HG03575 (cell line): ENCODE results near the gene SIGMAR1.
"Not testable (repeated sequence)": the region's sequence is repeated elsewhere in the genome, so short reads cannot be mapped to it uniquely, and the experiment has no call there.

Experiments
- ATAC-seq: cut with Tn5 transposase; IDR thresholded peaks from one replicate; pipeline ENCODE4 v1.9.1; 2021; ENCODE audit not compliant: unreplicated experiment, insufficient number of reproducible peaks, low FRiP score; ENCODE audit errors: extremely low read depth

SIGMAR1 gene

DNA sequence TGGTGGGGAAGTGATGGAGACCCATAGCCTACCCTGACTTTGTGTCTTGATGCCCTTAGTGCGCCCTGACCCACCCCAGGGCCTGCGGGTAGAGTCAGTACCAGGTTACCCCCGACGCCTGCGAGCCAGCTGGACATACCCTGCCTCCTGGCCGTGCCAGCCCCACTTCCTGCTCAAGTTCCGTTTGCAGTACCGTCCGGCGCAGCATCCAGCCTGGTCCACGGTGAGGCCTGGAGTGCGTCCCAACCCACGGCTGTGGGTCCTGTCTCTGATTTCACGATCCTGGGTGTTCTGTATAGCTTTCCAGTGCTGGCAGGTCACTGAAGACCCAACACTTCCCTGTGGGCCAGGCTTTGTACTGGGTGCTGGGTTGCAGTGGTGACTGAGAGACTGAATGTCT lies 20.9 kb upstream of the SIGMAR1 start:
- no peak for ATAC-seq

DNA sequence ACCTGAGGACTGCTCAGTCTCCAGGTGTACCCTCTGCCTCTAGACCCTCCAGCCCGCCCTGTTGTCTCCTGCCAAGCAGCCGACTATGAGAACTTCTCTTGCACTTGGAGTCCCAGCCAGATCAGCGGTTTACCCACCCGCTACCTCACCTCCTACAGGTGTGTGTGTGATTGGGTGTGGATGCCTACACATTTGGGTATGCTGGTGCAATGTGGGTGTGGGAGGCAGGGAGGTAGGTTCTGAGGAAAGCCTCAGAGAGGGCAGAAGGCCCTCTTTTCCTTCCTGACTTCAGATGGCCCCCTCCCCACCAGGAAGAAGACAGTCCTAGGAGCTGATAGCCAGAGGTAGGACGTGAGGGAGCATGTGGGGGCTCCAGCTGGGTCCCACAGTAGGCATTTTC lies 19.4 kb upstream of the SIGMAR1 start:
- no peak for ATAC-seq

DNA sequence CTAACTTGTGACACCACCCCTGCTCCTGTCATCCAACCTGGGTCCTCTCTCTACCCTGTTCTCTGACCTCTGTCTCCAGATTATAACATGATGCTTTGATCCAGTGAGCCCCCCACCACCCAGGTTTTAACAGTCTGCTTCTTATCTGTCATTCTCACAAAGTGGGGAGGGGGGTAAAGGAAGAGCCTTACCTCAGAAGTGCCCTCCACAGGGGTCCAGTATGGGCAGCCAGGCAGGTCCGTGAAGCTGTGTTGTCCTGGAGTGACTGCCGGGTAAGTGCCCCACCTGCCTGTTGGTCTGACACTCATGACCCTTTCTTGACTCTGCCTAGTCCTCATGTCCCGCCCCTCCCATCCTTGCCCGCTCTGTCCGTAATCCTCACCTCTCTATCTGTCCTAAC lies 17.8 kb upstream of the SIGMAR1 start:
- ATAC-seq = no peak

DNA sequence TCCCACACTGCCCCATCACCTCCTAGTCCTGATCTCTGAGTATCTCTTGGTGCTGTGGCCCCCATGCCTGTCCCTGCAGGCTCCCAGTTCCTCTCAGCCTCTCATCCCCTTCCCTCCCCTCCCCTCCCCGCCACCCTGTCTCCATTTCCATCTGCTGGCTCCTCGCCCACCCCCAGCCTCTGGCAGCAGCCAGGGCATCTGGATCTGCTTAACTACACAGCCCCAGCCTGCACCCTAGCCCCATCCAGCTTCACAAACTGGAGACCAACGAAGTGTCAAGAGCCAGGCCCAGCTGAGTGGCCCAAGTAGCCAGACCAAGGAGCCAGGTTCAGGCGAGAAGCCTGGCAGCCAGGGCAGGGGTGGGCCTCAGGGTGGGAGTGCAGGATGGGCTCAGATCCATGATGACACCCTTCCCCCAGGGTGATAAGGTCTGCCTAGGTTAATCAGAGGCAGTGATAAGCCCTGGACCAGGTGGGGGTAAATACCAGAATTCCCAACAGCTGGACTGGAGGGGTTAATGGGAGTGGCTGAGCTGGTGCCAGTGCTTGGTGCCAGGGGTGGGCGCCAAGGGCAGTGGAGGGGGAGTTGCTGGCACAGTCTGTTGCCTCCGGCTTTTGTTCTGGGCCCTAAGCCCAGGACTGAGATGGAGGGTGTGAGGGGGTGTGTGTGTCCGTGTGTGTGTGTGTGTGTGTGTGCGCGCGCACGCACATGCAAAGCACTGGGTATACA lies 16.9 kb upstream of the SIGMAR1 start:
- no peak for ATAC-seq

DNA sequence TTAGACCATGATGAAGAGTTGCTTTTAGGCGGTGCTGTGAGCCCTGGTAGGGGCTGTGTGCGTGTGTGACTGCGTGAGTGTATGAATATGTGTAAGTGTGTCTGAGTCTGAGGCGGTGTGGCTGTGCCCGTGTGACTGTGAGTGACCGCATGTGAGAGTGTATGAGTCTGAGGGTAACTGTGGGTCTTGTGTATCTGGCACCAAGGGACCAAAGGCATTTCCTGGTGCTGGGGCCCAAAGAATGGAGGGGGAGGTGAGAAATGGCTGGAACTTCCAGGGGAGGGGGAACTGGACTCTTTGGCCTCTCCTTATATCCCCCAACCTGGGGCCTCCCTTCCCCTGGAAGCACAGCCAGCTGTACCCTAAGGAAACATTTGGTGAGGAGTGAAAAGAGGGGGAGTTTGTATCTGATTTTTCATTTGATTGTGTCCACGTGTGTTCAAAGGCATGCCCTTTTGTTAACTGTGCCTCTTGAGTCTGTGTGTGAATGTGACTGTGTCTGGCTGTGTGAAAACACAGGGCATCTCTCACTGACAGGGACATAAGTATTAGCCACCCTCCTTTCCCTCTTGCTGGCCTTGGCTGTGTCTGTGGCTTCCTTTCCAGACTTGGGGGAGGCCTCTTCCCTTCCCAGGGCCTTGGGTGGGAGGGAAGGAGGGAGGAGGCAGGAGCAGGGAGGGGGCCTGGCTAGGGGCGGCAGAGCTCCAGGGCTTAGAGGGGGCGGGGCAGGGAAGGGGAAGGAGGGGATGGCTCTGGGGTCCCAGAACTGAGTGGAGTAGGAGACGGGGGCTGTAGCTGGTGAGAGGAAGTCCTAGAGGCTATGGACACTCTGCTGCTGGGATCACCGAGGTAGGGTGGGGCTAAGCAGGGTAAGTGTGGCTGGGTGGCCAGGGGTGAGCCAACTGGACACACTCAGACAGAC lies 15.8 kb upstream of the SIGMAR1 start:
- no peak for ATAC-seq

DNA sequence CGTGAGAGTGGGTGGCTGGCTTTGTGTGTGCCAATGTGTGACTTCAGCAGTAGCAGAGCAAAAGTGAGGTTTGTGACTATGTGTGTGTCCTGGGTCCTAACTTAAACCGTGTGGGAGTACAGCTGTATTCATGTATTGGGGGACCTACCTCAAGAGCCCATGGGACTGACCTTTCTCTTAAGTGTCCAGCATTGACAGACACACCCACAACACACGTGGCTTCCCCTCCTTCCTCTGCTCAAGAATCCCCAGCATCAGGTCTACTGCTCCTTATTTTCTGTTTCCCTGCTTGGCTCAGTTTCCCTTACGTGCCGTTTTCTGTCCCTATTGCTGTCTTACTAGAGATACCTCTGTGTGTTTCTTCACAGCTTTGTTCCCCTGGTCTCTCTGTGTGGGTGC lies 15.0 kb upstream of the SIGMAR1 start:
- no peak for ATAC-seq

DNA sequence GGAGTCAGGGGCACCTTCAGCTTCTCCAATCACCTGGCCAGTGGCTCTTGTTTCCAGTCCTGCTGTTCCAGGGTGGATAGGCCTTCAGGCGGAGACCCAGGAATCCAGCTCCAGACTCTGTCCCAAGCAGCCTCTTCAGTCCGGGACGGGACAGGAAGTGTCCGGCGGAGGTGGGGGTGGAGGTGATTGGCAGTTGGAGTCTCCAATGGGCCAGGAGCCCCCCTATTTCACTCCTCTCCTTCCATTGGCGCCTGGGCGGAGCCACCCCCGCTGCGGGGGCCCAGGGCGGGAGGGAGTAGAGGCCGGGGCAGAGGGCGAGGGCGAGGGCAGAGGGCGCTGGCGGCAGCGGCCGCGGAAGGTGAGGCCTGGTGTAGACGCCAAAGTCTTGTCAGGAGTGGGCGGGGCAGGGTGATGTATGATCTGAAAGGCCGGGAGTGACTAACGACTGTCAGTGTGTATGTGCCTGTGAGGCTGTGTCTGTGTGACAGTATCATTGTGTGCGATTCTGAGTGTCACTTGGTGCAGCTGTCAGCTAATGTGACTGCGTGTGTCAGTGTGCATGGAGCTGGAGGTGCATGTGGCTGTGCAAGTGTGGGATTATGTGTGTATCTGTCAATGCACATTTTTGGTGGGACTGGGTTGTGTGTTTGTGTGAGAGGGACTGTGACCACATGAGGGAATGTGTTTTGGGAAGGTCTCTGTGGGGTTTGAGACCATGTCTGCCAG lies 14.5 kb upstream of the SIGMAR1 start, which contains the start of gene IL11RA:
Gene IL11RA, plus strand, starts transcription at position 310 of the 726 bp plus-strand sequence. CDS start 3,033 bp downstream, outside the sequence.
- no peak for ATAC-seq

DNA sequence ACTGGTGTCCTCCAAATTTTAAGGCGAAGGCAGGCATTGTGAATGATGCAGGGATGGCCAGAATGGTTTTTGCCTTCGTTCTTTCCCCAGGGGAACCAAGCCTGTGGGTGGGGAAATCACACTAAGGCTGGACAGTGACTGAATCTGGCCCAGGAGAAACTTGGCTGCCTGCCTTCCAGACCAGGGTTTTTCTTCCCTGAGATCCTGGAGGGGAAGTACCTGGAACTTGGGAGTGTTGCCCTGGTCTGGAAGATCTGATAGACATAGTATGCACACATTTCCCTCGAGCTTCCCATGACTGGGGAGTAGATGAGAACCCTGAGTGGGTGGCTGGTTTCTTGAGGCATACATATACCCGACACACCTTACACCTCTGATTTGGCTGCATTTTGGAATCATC lies 13.7 kb upstream of the SIGMAR1 start:
- ATAC-seq = no peak

DNA sequence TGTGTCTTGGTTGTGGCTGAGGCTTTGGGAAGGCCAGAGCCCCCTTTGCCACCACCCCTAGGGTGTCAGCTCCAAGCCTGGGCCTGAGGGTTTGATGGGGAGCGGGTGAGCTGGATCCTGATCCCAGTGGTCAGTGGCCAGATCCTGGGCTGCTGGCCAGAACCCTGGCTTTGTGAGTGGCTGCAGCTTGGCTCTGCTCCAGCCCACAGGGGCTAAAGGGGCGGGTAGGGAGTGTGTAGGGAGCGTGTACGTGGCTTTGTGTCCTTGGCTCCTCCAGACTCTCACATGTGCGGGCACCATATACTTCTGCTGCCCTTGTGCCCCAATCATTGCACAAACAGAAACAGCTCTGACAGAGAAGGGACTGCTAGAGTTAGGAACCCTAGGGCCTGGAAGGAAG lies 13.2 kb upstream of the SIGMAR1 start:
- ATAC-seq = no peak

DNA sequence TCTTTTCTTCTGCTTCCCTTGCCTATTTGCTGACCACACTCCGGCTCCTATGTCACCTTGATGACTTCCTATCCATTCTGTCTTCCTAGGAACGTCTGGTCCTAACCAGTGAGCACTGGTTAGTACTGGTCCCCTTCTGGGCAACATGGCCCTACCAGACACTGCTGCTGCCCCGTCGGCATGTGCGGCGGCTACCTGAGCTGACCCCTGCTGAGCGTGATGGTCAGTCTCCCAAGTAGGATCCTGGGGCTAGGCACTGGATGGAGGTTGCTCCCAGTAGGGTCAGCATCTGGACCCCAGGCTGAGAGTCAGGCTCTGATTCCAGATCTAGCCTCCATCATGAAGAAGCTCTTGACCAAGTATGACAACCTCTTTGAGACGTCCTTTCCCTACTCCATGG lies 11.1 kb upstream of the SIGMAR1 start:
- no peak for ATAC-seq

DNA sequence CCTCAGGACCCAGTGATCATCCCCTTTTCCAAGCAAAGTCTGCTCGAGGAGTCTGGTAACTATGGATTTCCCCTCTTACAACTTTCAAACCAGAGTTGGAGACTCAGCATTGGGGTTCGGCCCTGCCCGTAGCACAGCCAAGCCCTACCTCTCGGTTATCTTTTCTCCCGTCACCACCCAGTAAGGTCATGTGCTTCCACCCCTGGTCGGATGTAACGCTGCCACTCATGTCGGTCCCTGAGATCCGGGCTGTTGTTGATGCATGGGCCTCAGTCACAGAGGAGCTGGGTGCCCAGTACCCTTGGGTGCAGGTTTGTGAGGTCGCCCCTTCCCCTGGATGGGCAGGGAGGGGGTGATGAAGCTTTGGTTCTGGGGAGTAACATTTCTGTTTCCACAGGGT lies 10.1 kb upstream of the SIGMAR1 start:
- ATAC-seq = no peak

DNA sequence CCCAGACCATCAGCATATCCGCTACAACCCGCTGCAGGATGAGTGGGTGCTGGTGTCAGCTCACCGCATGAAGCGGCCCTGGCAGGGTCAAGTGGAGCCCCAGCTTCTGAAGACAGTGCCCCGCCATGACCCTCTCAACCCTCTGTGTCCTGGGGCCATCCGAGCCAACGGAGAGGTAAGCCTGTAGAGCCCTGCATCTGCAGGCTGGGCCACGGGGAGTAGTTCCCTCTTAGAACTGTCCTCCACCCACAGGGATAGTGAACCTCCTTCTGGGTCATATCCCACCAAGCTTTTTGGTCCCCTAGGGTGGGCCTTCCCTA lies 9.5 kb upstream of the SIGMAR1 start:
- no peak for ATAC-seq

DNA sequence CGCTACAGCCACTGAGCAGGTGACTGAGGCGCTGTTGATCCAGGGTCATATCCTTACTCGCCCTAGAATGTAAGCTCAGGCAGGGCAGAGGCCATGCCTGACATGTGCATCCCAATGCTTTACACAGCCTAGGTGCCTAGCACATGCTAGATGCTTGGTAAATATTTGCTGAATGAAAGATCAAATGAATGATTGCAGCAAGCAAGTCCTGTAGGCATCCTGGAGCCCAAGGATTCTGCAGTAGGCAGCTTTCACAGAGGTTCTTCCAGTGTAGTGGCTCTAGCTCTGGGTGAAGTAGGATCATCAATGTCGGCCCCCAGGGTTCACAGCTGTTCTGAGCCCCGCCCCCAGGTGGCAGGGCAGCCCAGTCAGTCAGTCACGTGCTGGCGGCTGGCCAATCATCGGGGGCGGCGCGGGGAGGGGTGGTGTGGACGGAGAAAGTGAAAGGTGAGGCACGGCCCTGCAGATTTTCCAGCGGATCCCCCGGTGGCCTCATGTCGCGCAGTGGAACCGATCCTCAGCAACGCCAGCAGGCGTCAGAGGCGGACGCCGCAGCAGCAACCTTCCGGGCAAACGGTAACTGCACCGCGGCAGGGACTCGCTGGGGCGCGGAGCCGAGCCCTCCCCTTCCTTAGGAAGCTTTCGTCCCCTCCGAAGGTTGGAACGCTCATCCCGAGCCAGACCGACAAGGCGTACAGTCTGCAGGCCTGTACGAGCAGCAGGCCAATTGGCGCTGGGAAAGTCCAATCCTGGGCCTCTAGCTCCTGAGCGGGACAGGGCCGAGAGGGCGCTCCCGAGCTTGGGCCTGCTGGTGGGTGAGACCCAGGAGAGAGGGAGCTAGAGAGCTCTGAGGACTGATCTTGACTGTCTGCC lies 8.9 kb upstream of the SIGMAR1 start, which contains the start of gene GALT:
Gene GALT, plus strand, starts transcription at position 465 of the 873 bp plus-strand sequence. Its CDS starts 30 bp downstream, at position 495.
- no peak for ATAC-seq

DNA sequence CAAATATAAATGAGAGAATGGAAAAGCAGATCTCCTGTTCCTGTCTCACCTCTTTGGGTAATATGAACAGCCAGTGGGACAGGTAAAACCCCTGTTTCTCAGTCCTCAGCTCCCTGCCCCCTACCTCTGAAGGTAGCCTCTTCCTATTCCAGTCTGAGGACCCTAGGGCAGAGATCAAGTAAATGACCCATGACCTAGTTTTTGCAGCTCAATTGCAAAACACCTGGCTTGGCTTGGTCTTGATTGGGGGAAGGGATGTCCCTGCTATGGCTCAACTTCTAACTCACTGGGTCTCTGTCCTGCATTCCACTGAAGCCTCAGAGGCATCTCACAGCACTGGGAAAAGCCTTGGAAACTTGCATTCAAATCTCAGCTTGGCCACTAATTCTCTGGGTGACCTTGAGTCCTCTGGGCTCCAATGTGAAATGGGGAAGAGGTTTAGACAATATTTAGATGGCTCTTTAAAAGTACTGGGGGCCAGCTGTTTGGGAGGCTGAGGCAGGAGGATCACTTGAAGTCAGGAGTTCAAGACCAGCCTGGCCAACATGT lies 7.3 kb upstream of the SIGMAR1 start:
- no peak for ATAC-seq

DNA sequence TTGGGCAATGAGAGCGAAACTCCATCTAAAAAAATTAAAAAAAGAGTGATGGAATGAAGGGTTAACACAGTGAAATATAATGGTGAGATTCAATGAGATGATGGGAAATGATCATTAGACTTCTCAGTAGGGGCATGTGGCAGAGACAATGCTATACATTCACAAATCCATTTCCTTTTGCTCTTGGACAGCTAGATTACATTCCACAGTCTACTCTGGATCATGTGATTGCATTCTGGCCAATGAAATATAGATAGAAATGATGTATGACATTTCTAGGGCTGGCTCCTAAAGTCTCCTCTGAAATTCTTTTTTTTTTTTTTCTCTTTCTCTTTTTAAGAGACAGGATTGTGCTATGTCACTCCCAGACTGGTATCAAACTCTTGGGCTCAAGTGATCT lies 5.1 kb upstream of the SIGMAR1 start:
- ATAC-seq = no peak

DNA sequence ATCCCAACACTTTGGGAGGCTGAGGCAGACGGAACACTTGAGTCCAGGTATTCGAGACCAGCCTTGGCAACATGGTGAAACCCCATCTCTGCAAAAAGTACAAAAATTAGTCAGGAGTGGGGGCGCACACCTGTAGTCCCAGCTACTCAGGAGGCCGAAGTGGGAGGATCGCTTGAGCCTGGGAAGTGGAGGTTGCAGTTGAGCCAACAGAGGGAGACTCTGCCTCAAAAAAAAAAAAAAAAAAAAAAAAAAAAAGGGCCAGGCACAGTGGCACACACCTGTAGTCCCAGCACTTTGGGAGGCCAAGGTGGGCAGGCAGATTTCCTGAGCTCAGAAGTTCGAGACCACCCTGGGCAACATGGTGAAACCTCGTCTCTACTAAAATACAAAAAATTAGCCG lies 1.7 kb upstream of the SIGMAR1 start:
- ATAC-seq = not testable (repeated sequence)

DNA sequence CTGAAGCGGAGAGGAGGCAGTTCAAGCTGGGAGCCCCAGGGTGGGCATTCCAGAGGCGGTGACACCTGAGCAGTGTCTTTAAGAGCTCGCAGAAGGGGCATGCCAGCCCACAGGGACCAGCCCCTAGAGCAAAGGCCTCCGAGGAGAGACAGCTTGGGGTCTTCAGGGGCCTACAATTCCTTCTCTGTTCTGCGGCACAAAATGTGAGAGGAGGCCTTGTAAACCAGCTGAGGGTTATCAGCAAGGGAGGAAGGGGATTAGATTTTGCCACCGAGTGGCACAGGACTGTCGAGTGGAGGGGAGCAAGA lies 505 bp upstream of the SIGMAR1 start:
- no peak for ATAC-seq

DNA sequence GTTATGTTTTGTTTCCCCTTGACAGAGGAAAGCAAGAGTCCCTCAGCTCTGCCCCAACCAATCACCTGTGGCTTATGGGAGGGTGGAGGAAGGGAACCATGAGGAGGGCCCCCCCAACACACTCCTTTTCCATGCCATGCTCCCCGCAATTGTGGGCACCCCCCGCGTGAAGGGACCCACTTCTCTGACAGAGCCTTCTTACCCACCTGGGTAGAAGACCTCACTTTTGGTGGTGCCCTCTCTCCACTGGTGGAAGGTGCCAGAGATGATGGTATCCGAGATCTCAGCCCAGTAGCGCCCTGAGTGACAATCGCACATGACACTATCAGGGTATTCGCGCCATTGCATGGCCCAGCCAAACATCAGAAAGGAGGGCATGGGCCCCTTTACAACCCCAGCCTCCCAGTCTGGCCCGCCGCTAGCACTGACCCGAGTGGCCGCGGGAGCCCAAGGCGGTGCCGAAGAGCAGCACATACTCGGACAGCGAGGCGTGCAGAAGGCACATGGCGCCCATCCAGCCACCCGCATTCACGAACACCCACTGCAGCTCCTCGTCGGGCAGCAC lies 714 bp downstream of the SIGMAR1 start:
- ATAC-seq = no peak
